GM12872 (cell line): ENCODE measurements around the gene TDRD7.

Experiments
- TF ChIP-seq, protein P1 (sequence below): IDR thresholded peaks from 3 replicates; pipeline ENCODE4 v1.5.1; 2011; ENCODE audit warnings: low read depth, mild to moderate bottlenecking, low read length, moderate library complexity; ENCODE audit not compliant: insufficient read depth

The TDRD7 gene

DNA sequence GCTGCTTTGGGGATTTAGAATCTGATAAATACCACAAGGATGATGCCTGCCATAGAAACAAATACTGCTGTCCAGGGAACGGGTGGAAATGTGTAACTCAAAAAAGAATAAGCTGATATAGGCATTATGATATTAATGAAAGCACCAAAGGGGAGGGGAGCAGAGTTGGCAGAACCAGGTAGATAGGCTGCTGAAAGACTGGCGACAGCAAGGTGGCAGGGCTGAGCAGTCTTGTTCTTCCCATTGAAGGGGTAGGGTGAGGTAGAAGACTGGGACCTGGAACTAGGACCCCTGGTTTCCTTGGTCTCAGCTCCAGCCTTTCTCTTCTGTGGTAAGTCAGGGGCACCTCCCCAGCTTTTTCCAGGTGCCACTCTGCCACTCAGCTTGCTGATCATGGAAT, 58.2 kb downstream of the TDRD7 start:
- TF ChIP-seq, protein P1, sequence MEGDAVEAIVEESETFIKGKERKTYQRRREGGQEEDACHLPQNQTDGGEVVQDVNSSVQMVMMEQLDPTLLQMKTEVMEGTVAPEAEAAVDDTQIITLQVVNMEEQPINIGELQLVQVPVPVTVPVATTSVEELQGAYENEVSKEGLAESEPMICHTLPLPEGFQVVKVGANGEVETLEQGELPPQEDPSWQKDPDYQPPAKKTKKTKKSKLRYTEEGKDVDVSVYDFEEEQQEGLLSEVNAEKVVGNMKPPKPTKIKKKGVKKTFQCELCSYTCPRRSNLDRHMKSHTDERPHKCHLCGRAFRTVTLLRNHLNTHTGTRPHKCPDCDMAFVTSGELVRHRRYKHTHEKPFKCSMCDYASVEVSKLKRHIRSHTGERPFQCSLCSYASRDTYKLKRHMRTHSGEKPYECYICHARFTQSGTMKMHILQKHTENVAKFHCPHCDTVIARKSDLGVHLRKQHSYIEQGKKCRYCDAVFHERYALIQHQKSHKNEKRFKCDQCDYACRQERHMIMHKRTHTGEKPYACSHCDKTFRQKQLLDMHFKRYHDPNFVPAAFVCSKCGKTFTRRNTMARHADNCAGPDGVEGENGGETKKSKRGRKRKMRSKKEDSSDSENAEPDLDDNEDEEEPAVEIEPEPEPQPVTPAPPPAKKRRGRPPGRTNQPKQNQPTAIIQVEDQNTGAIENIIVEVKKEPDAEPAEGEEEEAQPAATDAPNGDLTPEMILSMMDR = peak; percentile 58

DNA sequence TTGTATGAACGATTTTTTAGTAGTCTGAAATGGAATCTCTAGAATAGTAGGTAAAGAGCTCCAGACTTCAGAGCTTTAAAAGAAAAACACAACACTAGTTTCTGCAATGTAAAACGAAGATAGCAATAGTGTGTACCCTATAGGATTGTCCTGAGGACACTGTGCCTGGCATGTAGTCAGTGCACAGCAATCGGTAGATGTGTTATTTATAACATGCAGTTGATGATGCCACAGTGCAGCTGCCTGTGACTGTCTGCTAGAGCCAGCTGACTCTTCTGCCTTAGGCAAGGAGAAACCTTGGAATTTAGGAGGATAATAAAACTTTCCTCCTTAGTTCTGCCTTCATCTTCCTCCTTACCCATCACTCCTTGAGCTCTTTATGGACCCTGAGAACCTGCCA, 61.8 kb downstream of the TDRD7 start:
- TF ChIP-seq, protein P1 = no peak

DNA sequence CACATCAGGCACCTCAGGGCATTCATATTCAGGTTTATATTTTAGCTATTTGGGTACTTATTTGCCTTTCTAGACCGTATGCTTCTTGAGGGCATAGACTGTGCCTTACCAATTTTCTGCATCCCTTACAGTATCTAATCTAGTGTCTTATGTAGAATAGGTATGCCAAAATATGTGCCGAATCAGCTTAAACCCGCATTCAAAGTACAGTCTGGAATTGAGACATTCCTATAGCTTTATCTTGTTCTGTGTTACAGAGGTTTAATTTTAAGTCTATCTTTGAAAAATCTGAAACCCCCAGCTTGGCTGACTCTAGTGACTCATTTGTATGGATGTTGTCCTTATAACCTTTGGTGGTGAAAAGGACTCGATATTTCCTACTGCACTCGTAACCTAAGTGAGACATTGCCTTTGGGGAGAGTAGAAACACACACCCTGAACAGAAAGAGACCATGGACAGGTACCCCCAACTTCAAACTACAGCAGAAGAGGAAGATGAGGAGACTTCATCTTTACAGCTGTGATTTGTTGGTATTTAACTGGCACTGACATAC, 62.6 kb downstream of the TDRD7 start:
- TF ChIP-seq, protein P1 = no peak

DNA sequence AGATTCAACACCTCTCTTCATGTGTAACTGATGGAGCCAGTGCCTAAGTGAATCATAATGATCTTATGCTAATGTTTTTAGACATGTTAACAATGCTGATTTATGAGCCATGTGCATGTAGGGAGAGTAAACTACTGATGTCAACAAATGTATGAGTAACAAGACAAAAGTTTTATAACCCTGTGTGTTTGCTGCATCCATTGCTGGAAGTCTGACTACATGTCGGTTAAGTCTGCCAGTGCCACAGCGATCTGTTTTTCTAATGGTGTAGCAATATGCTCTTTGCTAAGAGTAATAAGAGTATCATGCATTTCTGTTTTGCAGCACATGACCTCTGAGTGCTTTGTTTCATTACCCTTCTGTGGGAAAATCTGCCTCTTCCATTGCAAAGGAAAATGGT, 63.2 kb downstream of the TDRD7 start:
- TF ChIP-seq, protein P1 = no peak

DNA sequence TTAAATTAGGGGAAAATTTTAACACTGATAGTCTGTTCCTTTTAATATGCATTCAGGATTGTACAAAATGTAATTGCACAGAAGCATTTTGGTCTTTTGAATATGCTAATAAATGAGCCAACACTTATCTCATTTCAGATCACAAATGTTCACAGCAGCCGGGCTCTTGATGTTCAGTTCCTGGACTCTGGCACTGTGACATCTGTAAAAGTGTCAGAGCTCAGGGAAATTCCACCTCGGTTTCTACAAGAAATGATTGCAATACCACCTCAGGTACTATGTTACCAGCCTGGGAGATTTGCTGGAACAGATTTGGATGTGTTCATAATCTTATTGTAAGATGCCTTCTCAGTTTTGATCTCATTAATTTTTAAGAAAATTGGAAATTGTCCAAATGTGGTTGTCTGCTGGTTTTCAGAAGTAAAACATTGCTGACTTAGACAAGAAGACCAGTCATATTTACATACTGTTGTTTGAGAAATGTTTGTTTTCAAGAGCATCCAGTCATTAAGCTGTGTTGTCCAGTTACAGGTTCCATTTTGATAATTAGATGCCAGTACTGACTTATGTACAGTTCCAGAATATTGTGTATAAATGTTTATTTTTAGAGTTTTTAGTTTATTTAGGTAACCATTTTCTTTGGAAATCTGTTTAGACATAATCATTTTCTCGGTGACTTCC, 66.5 kb downstream of the TDRD7 start:
- TF ChIP-seq, protein P1 = no peak

DNA sequence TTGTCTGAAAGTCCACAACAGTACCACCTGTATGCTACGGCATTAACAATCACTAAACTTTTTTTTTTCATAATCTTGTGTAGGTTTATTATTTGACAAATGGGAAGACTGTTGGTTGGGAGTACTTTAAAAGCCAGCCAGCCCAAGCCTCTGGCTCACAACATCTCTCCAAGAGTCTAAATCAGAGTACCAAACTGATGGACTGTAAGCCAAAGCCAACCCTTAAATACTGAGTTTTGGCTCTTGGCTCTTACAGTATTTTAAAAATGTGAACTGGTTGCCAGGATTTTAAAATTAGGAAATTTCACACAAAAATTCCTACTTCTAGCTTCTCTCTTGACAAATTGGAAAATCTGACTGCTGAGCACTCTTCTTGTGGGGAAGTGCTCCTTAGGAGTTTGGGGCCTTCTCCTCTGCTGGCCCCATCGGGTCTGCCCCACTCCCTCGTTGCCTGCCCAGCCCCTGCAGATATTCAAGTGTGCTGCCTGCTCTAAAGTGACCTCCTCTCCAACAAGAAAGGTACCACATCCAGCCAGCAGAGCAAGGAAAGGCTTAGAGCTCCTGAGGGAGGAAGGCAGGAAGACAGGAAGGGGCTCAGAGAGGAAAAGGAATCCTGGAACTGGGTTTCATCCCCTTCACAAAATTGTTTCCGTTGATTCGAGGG, 67.7 kb downstream of the TDRD7 start:
- TF ChIP-seq, protein P1 = no peak

DNA sequence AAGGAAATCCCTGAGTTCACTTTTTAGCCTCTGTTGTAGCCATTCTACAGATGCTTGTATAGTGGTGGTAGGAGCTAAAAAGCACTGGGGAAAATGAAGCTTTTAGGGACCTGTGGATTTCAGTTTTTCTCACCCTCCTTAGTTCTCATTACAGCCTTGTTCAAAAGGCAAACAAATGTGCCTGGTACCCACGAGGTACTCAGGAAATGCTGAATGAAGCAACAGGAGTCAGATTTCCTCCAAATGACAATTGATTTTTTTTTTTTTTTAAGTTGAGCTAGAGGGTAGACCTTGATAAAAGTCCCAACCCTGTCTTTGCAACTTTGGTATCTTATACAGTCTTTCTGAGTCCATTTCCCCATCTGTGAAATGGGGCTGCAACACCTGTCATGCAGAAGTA, 68.3 kb downstream of the TDRD7 start:
- TF ChIP-seq, protein P1 = no peak
